Skeletal muscle satellite cell (primary cell): Measurements from ENCODE around the gene WAPL.

Source experiments
- H3K27me3 ChIP-seq: 2 replicates; pipeline ENCODE4 v1.7.0; 2013; ENCODE audit warnings: low read length; ENCODE audit not compliant: control insufficient read depth, insufficient read depth
- H3K36me3 ChIP-seq: 2 replicates; pipeline ENCODE4 v1.7.0; 2013; ENCODE audit warnings: mild to moderate bottlenecking, control low read depth, low read length; ENCODE audit not compliant: insufficient read depth
- H3K4me1 ChIP-seq: 2 replicates; pipeline ENCODE4 v1.7.0; 2013; ENCODE audit warnings: low read length; ENCODE audit not compliant: control insufficient read depth, insufficient read depth
- H3K4me2 ChIP-seq: 2 replicates; pipeline ENCODE4 v1.7.0; 2013; ENCODE audit warnings: mild to moderate bottlenecking, low read length
- H3K4me3 ChIP-seq: 2 replicates; pipeline ENCODE4 v1.7.0; 2013; ENCODE audit warnings: low read length
- H3K9ac ChIP-seq: 2 replicates; pipeline ENCODE4 v1.7.0; 2013; ENCODE audit warnings: mild to moderate bottlenecking, low read depth, low read length, moderate library complexity
- H3K9me3 ChIP-seq: replicated peaks from 2 replicates; pipeline ENCODE4 v1.7.0; 2013; ENCODE audit warnings: mild to moderate bottlenecking, control low read depth, low read length

Gene WAPL

GRCh38 chr10:86497621-86498020, 24.0 kb downstream of the WAPL start:
- Histone ChIP-seq H3K36me3 (peaks cover 52% of the 10 kb centered on the region), H3K4me3 (no peak overlapping the region), H3K27me3 (no peaks in the 10 kb centered on the region), H3K9me3 (no peaks in the 10 kb centered on the region), H3K4me1 (peaks cover 27% of the 10 kb centered on the region), H3K9ac (no peak overlapping the region), H3K4me2 (no peak overlapping the region)

GRCh38 chr10:86489960-86490612, 31.5 kb downstream of the WAPL start:
- Histone ChIP-seq H3K4me1 (no peaks in the 10 kb centered on the region), H3K4me2 (no peak overlapping the region), H3K36me3 (peaks cover 21% of the 10 kb centered on the region)

GRCh38 chr10:86489071-86489810, 32.4 kb downstream of the WAPL start:
- H3K4me2 ChIP-seq, result no peak overlapping the region
- H3K27me3 ChIP-seq, result no peaks in the 10 kb centered on the region
- H3K36me3 ChIP-seq, result peaks cover 19% of the 10 kb centered on the region
- H3K4me1 ChIP-seq, result no peaks in the 10 kb centered on the region
- H3K4me3 ChIP-seq, result no peak overlapping the region
- no peak overlapping the region for H3K9ac ChIP-seq
- no peaks in the 10 kb centered on the region for H3K9me3 ChIP-seq

More at GRCh38 chr10:86489960-86490612, 31.5 kb downstream of the WAPL start:
- Histone ChIP-seq H3K4me3 (no peak overlapping the region), H3K9ac (no peak overlapping the region), H3K27me3 (no peaks in the 10 kb centered on the region), H3K9me3 (no peaks in the 10 kb centered on the region)

GRCh38 chr10:86486856-86487255, 34.7 kb downstream of the WAPL start:
- H3K4me3 ChIP-seq, result no peak overlapping the region
- no peaks in the 10 kb centered on the region for H3K9me3 ChIP-seq
- H3K4me2 ChIP-seq, result no peak overlapping the region
- H3K27me3 ChIP-seq, result no peaks in the 10 kb centered on the region
- peaks cover 28% of the 10 kb centered on the region for H3K36me3 ChIP-seq
- H3K4me1 ChIP-seq, result no peaks in the 10 kb centered on the region
- H3K9ac ChIP-seq, result no peak overlapping the region

GRCh38 chr10:86483664-86484063, 37.9 kb downstream of the WAPL start:
- Histone ChIP-seq H3K36me3 (peaks cover 25% of the 10 kb centered on the region), H3K9me3 (no peaks in the 10 kb centered on the region), H3K4me2 (no peak overlapping the region), H3K4me3 (no peak overlapping the region), H3K4me1 (no peaks in the 10 kb centered on the region), H3K9ac (no peak overlapping the region), H3K27me3 (no peaks in the 10 kb centered on the region)

GRCh38 chr10:86481761-86482160, 39.8 kb downstream of the WAPL start:
- Histone ChIP-seq H3K36me3 (peaks cover 23% of the 10 kb centered on the region), H3K9ac (no peak overlapping the region), H3K27me3 (no peaks in the 10 kb centered on the region), H3K4me1 (no peaks in the 10 kb centered on the region), H3K4me3 (no peak overlapping the region), H3K4me2 (no peak overlapping the region), H3K9me3 (no peaks in the 10 kb centered on the region)

GRCh38 chr10:86480571-86480970, 41.0 kb downstream of the WAPL start:
- Histone ChIP-seq H3K27me3 (no peaks in the 10 kb centered on the region), H3K36me3 (peaks cover 19% of the 10 kb centered on the region), H3K4me3 (no peak overlapping the region), H3K4me1 (no peaks in the 10 kb centered on the region), H3K4me2 (no peak overlapping the region), H3K9me3 (no peaks in the 10 kb centered on the region), H3K9ac (no peak overlapping the region)

- Histone ChIP-seq H3K9ac (no peak overlapping the region), H3K9me3 (no peaks in the 10 kb centered on the region), H3K4me1 (peaks cover 4% of the 10 kb centered on the region), H3K36me3 (peaks cover 34% of the 10 kb centered on the region), H3K4me3 (no peak overlapping the region), H3K27me3 (no peaks in the 10 kb centered on the region), H3K4me2 (no peak overlapping the region)
Observed at GRCh38 chr10:86472061-86472460, 49.5 kb downstream of the WAPL start.

- Histone ChIP-seq H3K36me3 (peaks cover 64% of the 10 kb centered on the region), H3K4me3 (no peak overlapping the region), H3K27me3 (no peaks in the 10 kb centered on the region), H3K9me3 (no peaks in the 10 kb centered on the region), H3K4me2 (no peak overlapping the region), H3K9ac (no peak overlapping the region), H3K4me1 (no peaks in the 10 kb centered on the region)
Observed at GRCh38 chr10:86461963-86462804, 59.4 kb downstream of the WAPL start.

GRCh38 chr10:86451604-86451960, 70.0 kb downstream of the WAPL start:
- Histone ChIP-seq H3K4me3 (no peak overlapping the region), H3K4me1 (no peaks in the 10 kb centered on the region), H3K4me2 (no peak overlapping the region), H3K9me3 (no peaks in the 10 kb centered on the region), H3K9ac (no peak overlapping the region), H3K36me3 (peaks cover 56% of the 10 kb centered on the region), H3K27me3 (no peaks in the 10 kb centered on the region)

GRCh38 chr10:86450806-86451603, 70.6 kb downstream of the WAPL start:
- peaks cover 54% of the 10 kb centered on the region for H3K36me3 ChIP-seq
- no peak overlapping the region for H3K4me2 ChIP-seq
- no peaks in the 10 kb centered on the region for H3K4me1 ChIP-seq
- no peaks in the 10 kb centered on the region for H3K27me3 ChIP-seq
- no peaks in the 10 kb centered on the region for H3K9me3 ChIP-seq
- H3K9ac ChIP-seq, result no peak overlapping the region
- H3K4me3 ChIP-seq, result no peak overlapping the region
